WTC11 (cell line): ENCODE data around the gene MTMR6. TPM values are rescaled to one million over a fixed set of nuclear protein-coding genes. Genes with fewer than 3 reads are reported as not detected.

Source experiments
- ATAC-seq: fragments of 200-7000 bp; cut with Tn5 transposase; 2 replicates; pipeline ENCODE4 v1.10.0; 2021; ENCODE audit warnings: mild to moderate bottlenecking, moderate library complexity
- CTCF ChIA-PET: fragments of 300-600 bp; sonication (Branson Sonifier 250); formaldehyde crosslinking; loops from one replicate; lab custom pipeline; 2021; ENCODE audit warnings: antibody characterized with exemption; lab: Charles Lee
- POLR2A ChIA-PET: fragments of 350-600 bp; sonication (Branson Sonifier 250); formaldehyde crosslinking; loops from one replicate; lab custom pipeline; 2021; ENCODE audit warnings: antibody characterized with exemption; lab: Charles Lee
- DNase-seq: peaks from one replicate; pipeline ENCODE4 v3.0.0; 2021; ENCODE audit warnings: low spot score
- H3K27ac Mint-ChIP-seq: 2 replicates; pipeline ENCODE4 v1.8.0; 2021; ENCODE audit warnings: mixed read lengths
- H3K27me3 Mint-ChIP-seq: 2 replicates; pipeline ENCODE4 v1.8.0; 2021; ENCODE audit warnings: low read depth, mild to moderate bottlenecking, moderate library complexity, mixed read lengths
- H3K36me3 Mint-ChIP-seq: 2 replicates; pipeline ENCODE4 v1.8.0; 2021; ENCODE audit warnings: mixed read lengths
- H3K4me1 Mint-ChIP-seq: 2 replicates; pipeline ENCODE4 v1.8.0; 2022; ENCODE audit warnings: mixed read lengths
- H3K4me3 Mint-ChIP-seq: 2 replicates; pipeline ENCODE4 v1.8.0; 2021; ENCODE audit warnings: mild to moderate bottlenecking, moderate library complexity, mixed read lengths
- H3K9me3 Mint-ChIP-seq: 2 replicates; pipeline ENCODE4 v1.8.0; 2021; ENCODE audit warnings: mixed read lengths
- ATF6 ChIP-seq: sonication (generic); formaldehyde crosslinking; IDR thresholded peaks from 2 replicates; pipeline ENCODE4 v1.8.1; 2023; ENCODE audit warnings: mild to moderate bottlenecking, missing genetic modification reagents
- CTCF ChIP-seq: fragments of 200-600 bp; IDR thresholded peaks from 2 replicates; pipeline ENCODE4 v1.8.0; 2022; ENCODE audit warnings: antibody characterized with exemption
- ESRRA ChIP-seq: sonication (generic); formaldehyde crosslinking; IDR thresholded peaks from 2 replicates; pipeline ENCODE4 v1.8.1; 2022; ENCODE audit warnings: mild to moderate bottlenecking, missing genetic modification reagents, borderline replicate concordance
- ETV6 ChIP-seq: sonication (generic); formaldehyde crosslinking; IDR thresholded peaks from 2 replicates; pipeline ENCODE4 v1.8.1; 2022; ENCODE audit warnings: mild to moderate bottlenecking, missing genetic modification reagents
- GTF2I ChIP-seq: fragments of 250-450 bp; sonication (Bioruptor Pico); conservative IDR thresholded peaks from 2 replicates; pipeline ENCODE4 v1.4.0; 2021; ENCODE audit warnings: mild to moderate bottlenecking
- JAZF1 ChIP-seq: fragments of 250-450 bp; sonication (Bioruptor Pico); IDR thresholded peaks from 2 replicates; pipeline ENCODE4 v1.9.0; 2021; ENCODE audit warnings: moderate library complexity, mild to moderate bottlenecking, inconsistent platforms
- JUN ChIP-seq: sonication (generic); formaldehyde crosslinking; IDR thresholded peaks from 2 replicates; pipeline ENCODE4 v1.8.0; 2023; ENCODE audit warnings: mild to moderate bottlenecking, missing genetic modification reagents
- NFATC4 ChIP-seq: fragments of 250-450 bp; sonication (Bioruptor Pico); IDR thresholded peaks from 2 replicates; pipeline ENCODE4 v1.9.0; 2021; ENCODE audit warnings: mild to moderate bottlenecking
- NR1H2 ChIP-seq: sonication (generic); formaldehyde crosslinking; IDR thresholded peaks from 2 replicates; pipeline ENCODE4 v1.9.0; 2021; ENCODE audit warnings: mild to moderate bottlenecking, moderate library complexity, missing genetic modification reagents
- OVOL2 ChIP-seq: fragments of 250-450 bp; sonication (Bioruptor Pico); IDR thresholded peaks from 2 replicates; pipeline ENCODE4 v1.9.0; 2021; ENCODE audit warnings: mild to moderate bottlenecking, borderline replicate concordance
- PRDM15 ChIP-seq: sonication (generic); formaldehyde crosslinking; IDR thresholded peaks from 2 replicates; pipeline ENCODE4 v1.8.0; 2022; ENCODE audit warnings: missing genetic modification reagents
- PREB ChIP-seq: sonication (generic); formaldehyde crosslinking; IDR thresholded peaks from 2 replicates; pipeline ENCODE4 v1.8.1; 2022; ENCODE audit warnings: mild to moderate bottlenecking, missing genetic modification reagents, moderate library complexity, borderline replicate concordance
- PRRX2 ChIP-seq: fragments of 250-450 bp; sonication (Bioruptor Pico); IDR thresholded peaks from 2 replicates; pipeline ENCODE4 v1.8.0; 2021; ENCODE audit warnings: mild to moderate bottlenecking
- RORB ChIP-seq: fragments of 250-450 bp; sonication (Bioruptor Pico); IDR thresholded peaks from 2 replicates; pipeline ENCODE4 v1.9.0; 2021; ENCODE audit warnings: mild to moderate bottlenecking
- SMAD4 ChIP-seq: sonication (generic); formaldehyde crosslinking; IDR thresholded peaks from 2 replicates; pipeline ENCODE4 v1.8.0; 2022; ENCODE audit warnings: mild to moderate bottlenecking, missing genetic modification reagents
- SP1 ChIP-seq: sonication (generic); formaldehyde crosslinking; conservative IDR thresholded peaks from 2 replicates; pipeline ENCODE4 v1.8.1; 2022; ENCODE audit warnings: missing genetic modification reagents
- TEAD1 ChIP-seq: sonication (generic); formaldehyde crosslinking; IDR thresholded peaks from 2 replicates; pipeline ENCODE4 v1.8.0; 2022; ENCODE audit warnings: mild to moderate bottlenecking, missing genetic modification reagents
- TEAD4 ChIP-seq: sonication (generic); formaldehyde crosslinking; IDR thresholded peaks from 2 replicates; pipeline ENCODE4 v1.8.0; 2022; ENCODE audit warnings: mild to moderate bottlenecking, missing genetic modification reagents
- ZMAT4 ChIP-seq: fragments of 250-450 bp; sonication (Bioruptor Pico); IDR thresholded peaks from 2 replicates; pipeline ENCODE4 v1.9.0; 2021; ENCODE audit warnings: mild to moderate bottlenecking
- ZNF219 ChIP-seq: sonication (generic); formaldehyde crosslinking; IDR thresholded peaks from 2 replicates; pipeline ENCODE4 v1.8.0; 2023; ENCODE audit warnings: missing genetic modification reagents, mild to moderate bottlenecking, borderline replicate concordance
- ZNF281 ChIP-seq: sonication (generic); formaldehyde crosslinking; IDR thresholded peaks from 2 replicates; pipeline ENCODE4 v1.8.0; 2023; ENCODE audit warnings: mild to moderate bottlenecking, missing genetic modification reagents
- total RNA-seq: library from RNA; stranded (reverse); gene quantifications from 3 replicates; pipeline ENCODE4 v1.2.3, GENCODE V29; 2021
- TF ChIP-seq, protein P1 (sequence below): sonication (generic); formaldehyde crosslinking; IDR thresholded peaks from 2 replicates; pipeline ENCODE4 v1.8.1; 2022; ENCODE audit warnings: mild to moderate bottlenecking, moderate library complexity, missing genetic modification reagents
- TF ChIP-seq, protein P2 (sequence below): sonication (generic); formaldehyde crosslinking; IDR thresholded peaks from 2 replicates; pipeline ENCODE4 v1.8.1; 2022; ENCODE audit warnings: missing genetic modification reagents, borderline replicate concordance

The MTMR6 gene
- total RNA-seq, 1 experiment from 2014 or later = 8.6 TPM

DNA sequence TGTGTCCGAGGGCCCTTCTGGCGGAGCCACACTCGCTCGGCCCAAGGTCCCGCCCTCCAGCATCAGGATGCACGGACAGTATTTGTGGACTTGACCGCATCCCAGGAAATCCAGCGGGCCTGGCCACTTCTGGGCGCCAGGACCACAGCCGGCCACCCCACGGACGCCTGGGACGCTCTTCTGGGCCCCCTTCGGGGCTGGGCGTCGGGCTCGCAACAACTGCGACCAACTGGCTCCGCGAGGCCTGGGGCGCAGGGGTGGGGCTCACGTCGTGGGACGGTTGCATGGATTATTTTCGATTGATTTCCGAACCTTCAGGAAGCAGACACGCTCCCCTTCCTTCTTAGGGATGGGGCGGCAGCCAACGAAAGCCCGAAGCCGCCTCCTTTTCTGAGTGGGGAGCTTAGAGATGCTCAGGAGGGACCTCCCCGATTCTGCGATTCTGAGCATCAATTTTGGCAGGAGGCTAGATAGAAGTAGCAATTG, 13.6 kb upstream of the MTMR6 start:
- H3K4me1 Mint-ChIP-seq = peaks cover 15% of the 10 kb centered on the region
- peaks cover 33% of the 10 kb centered on the region for H3K27me3 Mint-ChIP-seq
- 0 out of 2 replicates have a peak, but pooled peaks cover 4% of the 10 kb centered on the region for H3K9me3 Mint-ChIP-seq
- no peak overlapping the region for H3K27ac Mint-ChIP-seq
- peak overlapping the region; percentile 89 for H3K4me3 Mint-ChIP-seq
- no peak for DNase-seq
- no peak for TF ChIP-seq ZNF281 (CRISPR knock-in tag)
- TF ChIP-seq, protein P1, sequence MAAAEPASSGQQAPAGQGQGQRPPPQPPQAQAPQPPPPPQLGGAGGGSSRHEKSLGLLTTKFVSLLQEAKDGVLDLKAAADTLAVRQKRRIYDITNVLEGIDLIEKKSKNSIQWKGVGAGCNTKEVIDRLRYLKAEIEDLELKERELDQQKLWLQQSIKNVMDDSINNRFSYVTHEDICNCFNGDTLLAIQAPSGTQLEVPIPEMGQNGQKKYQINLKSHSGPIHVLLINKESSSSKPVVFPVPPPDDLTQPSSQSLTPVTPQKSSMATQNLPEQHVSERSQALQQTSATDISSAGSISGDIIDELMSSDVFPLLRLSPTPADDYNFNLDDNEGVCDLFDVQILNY (CRISPR knock-in tag) = no peak
- TF ChIP-seq RORB (CRISPR knock-in tag) = no peak
- TF ChIP-seq PRRX2 (CRISPR knock-in tag) = no peak
- TF ChIP-seq OVOL2 (CRISPR knock-in tag) = no peak
- no peak for TF ChIP-seq ESRRA
- no peak for TF ChIP-seq CTCF
- no peak for TF ChIP-seq TEAD4
- TF ChIP-seq TEAD1 = no peak
- no peak for TF ChIP-seq PRDM15 (CRISPR knock-in tag)
- TF ChIP-seq ETV6 (CRISPR knock-in tag) = no peak
- TF ChIP-seq GTF2I (CRISPR knock-in tag) = no peak
- ATAC-seq = peak; percentile 20
- H3K36me3 Mint-ChIP-seq = peaks cover 18% of the 10 kb centered on the region
- CTCF ChIA-PET = interaction anchor here (1.3 kb wide), 1 partner anchor 13 kb away, joined by 3 read pairs; no protein-coding TSS in a partner anchor
- POLR2A ChIA-PET = no interaction called here

GRCh38 chr13:25295701-25296100, 8.4 kb upstream of the MTMR6 start:
- 0 out of 2 replicates have a peak, but pooled peaks cover 4% of the 10 kb centered on the region for H3K9me3 Mint-ChIP-seq
- no peak overlapping the region for H3K4me3 Mint-ChIP-seq
- ChIA-PET CTCF (no interaction called here), POLR2A (no interaction called here)
- H3K27ac Mint-ChIP-seq = no peak overlapping the region
- no peaks in the 10 kb centered on the region for H3K36me3 Mint-ChIP-seq
- ATAC-seq (no peak), DNase-seq (no peak)
- peaks cover 47% of the 10 kb centered on the region for H3K27me3 Mint-ChIP-seq
- peaks cover 4% of the 10 kb centered on the region for H3K4me1 Mint-ChIP-seq
- no peak for TF ChIP-seq SP1 (CRISPR knock-in tag)
- no peak for TF ChIP-seq ATF6 (CRISPR knock-in tag)
- TF ChIP-seq NR1H2 (CRISPR knock-in tag) = no peak
- no peak for TF ChIP-seq ZNF219 (CRISPR knock-in tag)
- TF ChIP-seq PREB (CRISPR knock-in tag) = no peak
- TF ChIP-seq JUN (CRISPR knock-in tag) = no peak
- TF ChIP-seq NFATC4 (CRISPR knock-in tag) = no peak
- TF ChIP-seq, protein P2, sequence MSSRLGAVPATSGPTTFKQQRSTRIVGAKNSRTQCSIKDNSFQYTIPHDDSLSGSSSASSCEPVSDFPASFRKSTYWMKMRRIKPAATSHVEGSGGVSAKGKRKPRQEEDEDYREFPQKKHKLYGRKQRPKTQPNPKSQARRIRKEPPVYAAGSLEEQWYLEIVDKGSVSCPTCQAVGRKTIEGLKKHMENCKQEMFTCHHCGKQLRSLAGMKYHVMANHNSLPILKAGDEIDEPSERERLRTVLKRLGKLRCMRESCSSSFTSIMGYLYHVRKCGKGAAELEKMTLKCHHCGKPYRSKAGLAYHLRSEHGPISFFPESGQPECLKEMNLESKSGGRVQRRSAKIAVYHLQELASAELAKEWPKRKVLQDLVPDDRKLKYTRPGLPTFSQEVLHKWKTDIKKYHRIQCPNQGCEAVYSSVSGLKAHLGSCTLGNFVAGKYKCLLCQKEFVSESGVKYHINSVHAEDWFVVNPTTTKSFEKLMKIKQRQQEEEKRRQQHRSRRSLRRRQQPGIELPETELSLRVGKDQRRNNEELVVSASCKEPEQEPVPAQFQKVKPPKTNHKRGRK (CRISPR knock-in tag) = no peak
- TF ChIP-seq SMAD4 (CRISPR knock-in tag) = no peak
- TF ChIP-seq ZMAT4 (CRISPR knock-in tag) = no peak
- TF ChIP-seq JAZF1 (CRISPR knock-in tag) = no peak
